ENCODE results near the gene SMARCA4. TPM values are rescaled to one million over a fixed set of nuclear protein-coding genes. Genes with fewer than 3 reads are reported as not detected.
A peak's percentile ranks its signal among the peaks of the same experiment; 100 is the strongest.

SMARCA4 gene
- 91.4 TPM for polyA plus RNA-seq (ENCODE audit: insufficient read length)

GRCh38 chr19:10960314-10961072 lies at the start of gene SMARCA4:
Gene SMARCA4, plus strand, starts transcription at chr19:10961030. Its CDS starts 23,122 bp downstream, at chr19:10984152.
- DNase-seq (ENCODE audit: low read depth), result peak; percentile 90

- no peak for DNase-seq (ENCODE audit: low read depth)
Observed at GRCh38 chr19:10911579-10912363, 49.1 kb upstream of the SMARCA4 start.

GRCh38 chr19:10912619-10913018 lies 48.2 kb upstream of the SMARCA4 start:
- DNase-seq (ENCODE audit: low read depth), result no peak

GRCh38 chr19:10913716-10914340 lies 47.0 kb upstream of the SMARCA4 start:
- no peak for DNase-seq (ENCODE audit: low read depth)

GRCh38 chr19:10915130-10916091 lies 45.4 kb upstream of the SMARCA4 start:
- DNase-seq (ENCODE audit: low read depth), result no peak

- DNase-seq (ENCODE audit: low read depth), result no peak
Observed at GRCh38 chr19:10916602-10917001, 44.2 kb upstream of the SMARCA4 start.

GRCh38 chr19:10918359-10918758 lies 42.5 kb upstream of the SMARCA4 start:
- no peak for DNase-seq (ENCODE audit: low read depth)

- no peak for DNase-seq (ENCODE audit: low read depth)
Observed at GRCh38 chr19:10919352-10920287, 41.2 kb upstream of the SMARCA4 start.

- no peak for DNase-seq (ENCODE audit: low read depth)
Observed at GRCh38 chr19:10920288-10920655, 40.6 kb upstream of the SMARCA4 start.

GRCh38 chr19:10920781-10921180 lies 40.0 kb upstream of the SMARCA4 start:
- no peak for DNase-seq (ENCODE audit: low read depth)

GRCh38 chr19:10921199-10921909 lies 39.5 kb upstream of the SMARCA4 start:
- no peak for DNase-seq (ENCODE audit: low read depth)

GRCh38 chr19:10921910-10922637 lies 38.8 kb upstream of the SMARCA4 start:
- no peak for DNase-seq (ENCODE audit: low read depth)

- no peak for DNase-seq (ENCODE audit: low read depth)
Observed at GRCh38 chr19:10922638-10923014, 38.2 kb upstream of the SMARCA4 start.

GRCh38 chr19:10923260-10924112 lies 37.3 kb upstream of the SMARCA4 start:
- DNase-seq (ENCODE audit: low read depth), result no peak

GRCh38 chr19:10924597-10924996 lies 36.2 kb upstream of the SMARCA4 start:
- DNase-seq (ENCODE audit: low read depth), result no peak

- DNase-seq (ENCODE audit: low read depth), result no peak
Observed at GRCh38 chr19:10927730-10928562, 32.9 kb upstream of the SMARCA4 start.

All from forelimb muscle (tissue), 1 donor.